ENCODE data around the gene AMN.
"Not testable (repeated sequence)": the region's sequence is repeated elsewhere in the genome, so short reads cannot be mapped to it uniquely, and the experiment has no call there.

The AMN gene

GRCh38 chr14:102922490-102923200 is at the start of gene AMN:
AMN (plus strand) TSS chr14:102922663; CDS start chr14:102922689, 26 bp downstream.
- DNase-seq (ENCODE audit: low spot score) = no peak

GRCh38 chr14:102873131-102873530 is 49.3 kb upstream of the AMN start:
- no peak for DNase-seq (ENCODE audit: low spot score)

GRCh38 chr14:102873546-102874061 is 48.9 kb upstream of the AMN start:
- no peak for DNase-seq (ENCODE audit: low spot score)

- DNase-seq (ENCODE audit: low spot score) = no peak
These were observed 46.8 kb upstream of the AMN start for GRCh38 chr14:102875652-102876051.

- not testable (repeated sequence) for DNase-seq (ENCODE audit: low spot score)
These were observed 45.0 kb upstream of the AMN start for GRCh38 chr14:102877511-102877910.

DNA sequence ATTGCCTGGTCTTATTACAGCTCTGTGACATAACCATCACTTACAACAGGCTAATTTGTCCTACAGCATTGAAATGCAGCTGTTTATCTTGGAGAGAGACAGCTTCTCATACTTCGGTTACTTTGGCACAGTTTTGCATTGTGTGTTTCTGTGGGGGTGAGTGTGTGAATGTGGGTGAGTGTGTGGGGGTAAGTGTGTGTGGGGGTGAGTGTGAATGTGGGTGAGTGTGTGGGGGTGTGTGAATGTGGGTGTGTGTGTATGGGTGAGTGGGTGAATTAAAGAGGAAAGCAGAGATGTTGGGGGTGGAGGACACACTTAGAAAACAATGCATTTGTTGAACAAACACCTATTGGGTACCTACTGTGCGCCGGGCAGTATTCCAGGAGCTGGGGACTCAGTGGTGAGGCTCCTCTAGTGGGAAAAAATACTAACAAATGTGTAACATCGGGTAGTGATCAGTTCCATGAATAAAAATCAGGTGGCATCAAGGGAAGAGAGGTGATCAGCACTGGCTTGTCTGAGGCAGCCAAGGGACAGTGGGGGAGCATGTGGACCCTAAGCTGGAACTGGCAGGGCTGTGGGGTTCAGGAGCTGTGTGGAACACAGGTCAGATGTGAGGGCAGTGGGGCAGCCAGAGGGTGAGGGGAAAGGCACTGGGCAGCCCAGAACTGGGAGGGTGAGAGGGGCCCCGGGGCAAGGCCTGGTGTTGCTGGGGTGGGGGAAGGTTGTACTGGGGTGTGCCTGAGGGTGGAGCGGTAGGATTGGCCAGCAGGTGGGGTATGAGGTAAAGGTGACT is 44.1 kb upstream of the AMN start:
- no peak for DNase-seq (ENCODE audit: low spot score)

DNA sequence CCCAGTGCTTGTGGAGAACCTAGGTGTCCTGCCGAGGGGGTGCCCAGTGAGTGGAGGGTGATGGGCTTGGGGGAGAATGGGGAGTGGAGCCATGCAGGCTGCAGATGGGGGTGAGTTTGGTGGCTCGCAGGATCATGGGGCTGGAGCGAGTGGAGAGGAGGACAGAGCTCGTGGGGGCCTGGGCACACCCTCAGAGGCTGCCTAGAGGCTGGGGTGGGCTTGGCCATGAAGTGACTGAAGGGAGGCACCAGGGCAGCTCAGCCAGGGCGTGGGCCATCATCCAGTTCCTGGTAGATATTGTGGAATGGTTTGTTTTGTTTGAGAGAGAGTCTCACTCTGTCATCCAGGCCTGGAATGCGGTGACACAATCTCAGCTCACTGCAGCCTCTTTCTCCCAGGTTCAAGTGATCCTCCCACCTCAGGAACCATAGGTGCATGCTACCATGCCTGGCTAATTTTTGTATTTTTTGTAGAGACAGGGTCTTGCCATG is 43.4 kb upstream of the AMN start:
- no peak for DNase-seq (ENCODE audit: low spot score)

DNA sequence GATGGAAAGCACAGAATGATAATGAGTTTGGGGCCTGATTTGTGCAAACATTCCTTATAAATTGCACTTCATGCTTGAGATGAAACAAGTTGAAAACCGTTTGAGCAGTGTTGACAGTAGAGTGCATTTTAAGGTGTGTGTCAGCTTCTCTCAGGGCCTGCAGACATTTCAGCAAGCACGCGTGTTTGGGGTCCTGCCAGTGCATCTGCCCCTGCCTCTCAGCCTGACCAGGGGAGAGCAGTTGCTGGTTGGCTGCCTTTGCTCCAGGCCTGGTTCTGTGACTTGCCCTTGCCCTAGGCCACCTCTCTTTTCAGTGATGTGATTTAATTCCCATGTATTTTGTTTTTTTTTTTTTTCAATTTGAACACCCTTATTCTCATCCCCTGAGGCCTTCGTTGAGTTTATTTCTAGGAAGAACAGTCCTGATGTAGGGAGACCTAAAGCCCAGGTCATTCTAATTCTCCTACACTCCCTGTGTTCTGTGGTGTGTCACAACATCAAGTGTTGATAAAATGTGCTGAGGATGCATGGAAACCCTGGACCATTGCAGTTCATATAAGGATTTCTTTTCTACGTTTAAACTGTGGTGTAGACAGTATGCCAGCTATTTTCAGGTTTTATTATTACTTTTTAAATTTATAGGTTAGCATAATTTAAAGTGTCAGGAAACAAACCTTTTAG is 40.1 kb upstream of the AMN start:
- DNase-seq (ENCODE audit: low spot score) = no peak

DNA sequence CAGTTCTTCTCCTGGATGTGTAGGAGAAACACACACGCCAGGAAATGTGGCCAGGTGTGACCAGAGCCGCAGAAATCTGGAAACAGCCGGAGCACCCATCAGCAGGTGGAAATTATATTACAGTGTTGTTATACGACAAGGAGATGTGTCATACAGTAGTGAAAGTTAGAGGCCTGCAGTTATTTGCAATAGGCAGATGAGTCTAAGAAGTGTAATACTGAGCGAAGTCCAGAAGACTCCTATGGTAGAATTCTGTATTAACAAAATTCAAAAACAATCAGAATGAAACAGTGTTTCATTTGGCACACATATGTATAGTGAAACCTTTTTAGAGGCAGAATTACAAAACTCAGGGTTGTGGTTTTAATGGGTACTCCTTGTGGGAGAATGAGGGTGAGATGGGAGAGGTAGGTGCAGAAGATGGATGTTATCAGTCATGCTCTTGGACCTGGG is 39.3 kb upstream of the AMN start:
- DNase-seq (ENCODE audit: low spot score) = no peak

GRCh38 chr14:102883554-102883953 is 38.9 kb upstream of the AMN start:
- no peak for DNase-seq (ENCODE audit: low spot score)

DNA sequence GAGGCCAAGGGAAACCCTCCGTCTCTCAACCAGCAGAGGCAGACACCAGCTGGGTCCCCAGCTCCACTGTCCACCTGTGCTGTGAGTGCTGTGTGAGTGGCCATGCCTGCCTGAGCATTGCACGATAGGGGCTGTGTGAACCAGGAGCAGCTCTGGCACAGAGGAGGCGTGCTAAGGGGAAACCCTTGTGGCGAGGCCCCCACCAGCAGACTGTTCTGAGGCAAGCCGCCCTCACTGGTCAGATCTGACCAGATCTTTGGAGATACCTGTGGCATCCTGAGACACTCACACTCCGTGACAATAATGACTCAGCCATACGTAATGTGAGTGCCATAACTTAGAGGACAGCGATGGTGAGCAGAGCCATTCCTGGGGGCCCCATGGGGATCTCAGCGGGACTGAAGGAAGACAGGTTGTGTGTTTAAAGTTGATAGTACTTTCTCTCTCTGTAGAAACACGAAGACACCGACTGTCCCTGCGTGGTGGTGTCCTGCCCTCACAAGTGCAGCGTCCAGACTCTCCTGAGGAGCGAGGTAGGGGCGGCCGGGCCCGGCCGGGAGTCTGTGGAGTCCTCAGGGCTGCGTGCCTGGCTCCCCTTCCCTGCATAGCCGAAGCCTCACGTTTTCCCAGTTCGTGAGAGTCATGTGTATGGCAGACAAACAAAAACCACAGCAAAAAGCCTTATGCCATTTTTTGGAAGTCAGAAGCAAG is 36.6 kb upstream of the AMN start:
- DNase-seq (ENCODE audit: low spot score) = no peak

- DNase-seq (ENCODE audit: low spot score) = no peak
These were observed 33.7 kb upstream of the AMN start for GRCh38 chr14:102888748-102889147.

DNA sequence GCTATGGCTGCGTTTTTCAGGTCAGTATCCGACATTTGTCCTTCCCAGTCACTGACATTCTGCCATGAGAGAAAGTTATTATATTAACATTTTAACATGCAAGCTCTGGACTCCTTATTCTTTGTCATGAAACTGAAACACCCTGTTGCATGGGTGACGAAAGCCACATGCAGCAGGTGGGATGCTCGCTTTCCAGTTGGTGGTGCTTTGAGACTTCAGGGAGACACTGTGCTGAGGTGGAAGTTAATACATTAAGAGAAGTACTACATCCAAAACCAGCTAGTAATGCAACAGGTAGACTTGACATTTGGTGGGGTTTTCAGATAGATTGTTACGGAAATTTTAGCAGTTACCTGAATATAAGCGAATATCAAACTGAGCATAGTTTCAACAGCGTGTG is 32.8 kb upstream of the AMN start:
- DNase-seq (ENCODE audit: low spot score) = no peak

DNA sequence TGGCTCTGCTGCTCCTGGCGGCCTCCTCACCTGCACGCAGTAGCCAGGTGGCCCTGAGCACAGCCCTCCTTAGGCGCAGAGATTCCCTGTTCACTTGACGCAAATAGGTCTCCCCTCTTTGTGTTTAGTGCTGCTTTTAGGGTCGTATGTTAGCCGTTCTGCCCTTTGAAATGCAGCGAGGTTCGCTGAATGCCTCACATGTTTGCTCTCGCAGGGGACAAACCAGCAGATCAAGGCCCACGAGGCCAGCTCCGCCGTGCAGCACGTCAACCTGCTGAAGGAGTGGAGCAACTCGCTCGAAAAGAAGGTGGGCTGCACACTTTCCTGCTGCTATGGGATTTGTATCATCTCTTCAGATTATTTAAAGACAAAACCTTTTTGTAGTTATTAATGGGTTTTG is 31.4 kb upstream of the AMN start:
- no peak for DNase-seq (ENCODE audit: low spot score)

DNA sequence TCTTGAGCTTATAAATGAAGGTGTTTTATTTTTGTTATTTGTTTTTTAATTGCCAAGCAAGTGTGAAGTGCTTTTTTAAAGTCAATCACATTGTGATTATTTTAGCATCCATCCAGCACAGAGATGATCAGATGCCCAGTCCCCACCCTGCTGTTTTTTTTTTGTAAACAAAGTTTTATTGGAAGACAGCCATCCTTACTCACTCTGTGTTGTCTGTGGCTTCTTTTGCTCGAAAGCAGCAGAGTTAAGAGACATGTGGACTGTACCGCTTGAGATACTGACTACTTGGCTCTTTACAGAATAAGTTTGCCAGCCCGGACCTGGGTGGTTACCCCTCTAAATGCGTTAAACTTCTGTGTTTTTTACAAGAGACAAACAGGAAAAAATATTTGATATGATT is 30.9 kb upstream of the AMN start:
- no peak for DNase-seq (ENCODE audit: low spot score)

DNA sequence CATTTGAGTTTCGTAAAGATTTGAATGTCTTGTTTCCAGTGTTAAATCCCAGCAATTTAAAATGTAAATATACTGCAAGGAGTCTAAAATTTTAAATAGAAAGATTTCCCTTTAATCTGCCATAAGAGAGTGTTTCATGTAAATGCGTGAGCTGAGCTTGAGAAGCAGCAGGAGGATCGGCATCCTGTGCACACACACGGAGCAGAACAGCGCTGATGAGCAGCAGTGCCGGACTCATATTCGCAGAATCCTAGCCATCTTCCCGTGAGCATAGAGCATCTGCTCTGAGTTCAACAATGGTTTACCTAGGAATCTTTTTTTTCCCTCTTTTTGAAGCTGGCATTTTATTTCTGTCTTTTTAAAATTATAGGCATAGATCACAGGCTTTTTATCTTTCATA is 29.8 kb upstream of the AMN start:
- DNase-seq (ENCODE audit: low spot score) = no peak

DNA sequence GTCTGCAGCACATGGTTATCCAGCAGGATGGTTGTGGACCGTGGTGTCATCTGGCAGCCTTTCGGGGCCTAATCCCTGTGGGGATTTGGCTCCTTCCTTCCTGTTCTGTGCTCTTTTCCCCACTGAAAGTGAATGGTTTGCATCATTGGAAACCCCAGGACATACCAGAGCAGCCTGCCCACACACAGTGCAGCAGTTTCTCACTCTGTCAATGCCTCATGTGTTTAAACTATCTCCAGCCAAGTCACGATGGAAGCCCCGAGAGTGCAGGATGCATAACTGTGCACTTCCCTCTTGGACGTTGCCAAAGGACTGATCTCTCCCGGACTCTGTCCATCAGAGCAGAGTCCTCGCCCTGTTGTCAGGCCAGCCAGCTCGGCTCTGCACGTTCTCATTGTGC is 29.0 kb upstream of the AMN start:
- no peak for DNase-seq (ENCODE audit: low spot score)

DNA sequence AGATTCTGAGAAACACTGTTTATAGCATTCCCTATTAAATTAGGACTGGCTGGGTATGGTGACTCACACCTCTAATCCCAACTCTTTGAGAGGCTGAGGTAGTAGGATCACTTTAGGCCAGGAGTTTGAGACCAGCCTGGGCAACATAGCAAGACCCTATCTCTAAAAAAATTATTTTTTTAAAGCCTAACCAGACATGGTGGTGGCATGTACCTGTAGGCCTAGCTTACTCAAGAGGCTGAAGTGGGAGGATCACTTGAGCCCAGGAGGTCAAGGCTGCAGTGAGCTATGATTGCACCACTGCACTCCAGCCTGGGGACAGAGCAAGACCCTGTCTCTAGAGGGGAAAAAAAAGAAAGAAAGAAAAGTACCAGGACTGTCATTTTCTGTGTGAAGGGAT is 25.7 kb upstream of the AMN start:
- DNase-seq (ENCODE audit: low spot score) = not testable (repeated sequence)

GRCh38 chr14:102897299-102898027 is 25.0 kb upstream of the AMN start:
- DNase-seq (ENCODE audit: low spot score) = no peak

- DNase-seq (ENCODE audit: low spot score) = no peak
These were observed 24.2 kb upstream of the AMN start for GRCh38 chr14:102898298-102898697.
